H1 (cell line): Measurements from ENCODE around the gene WDFY3. TPM values are rescaled to one million over a fixed set of nuclear protein-coding genes. Genes with fewer than 3 reads are reported as not detected.

Source experiments
- CHD2 ChIP-seq: IDR thresholded peaks from 2 replicates; pipeline ENCODE4 v1.6.1; 2012; ENCODE audit warnings: low read length, improper control_type of control experiment
- CHD7 ChIP-seq: fragments of 300-600 bp; sonication (generic); IDR thresholded peaks from 2 replicates; pipeline ENCODE4 v1.7.1; 2012; ENCODE audit warnings: low read length, moderate library complexity, mild to moderate bottlenecking, inconsistent platforms; ENCODE audit not compliant: insufficient replicate concordance
- E2F6 ChIP-seq: IDR thresholded peaks from 2 replicates; pipeline ENCODE4 v1.6.1; 2012; ENCODE audit warnings: inconsistent platforms
- EGR1 ChIP-seq: IDR thresholded peaks from 2 replicates; pipeline ENCODE4 v1.6.1; 2011; ENCODE audit warnings: low read depth, low read length, borderline replicate concordance
- EZH2 ChIP-seq: fragments of 200-600 bp; sonication (generic); IDR thresholded peaks from 2 replicates; pipeline ENCODE4 v1.7.1; 2012; ENCODE audit warnings: low read depth, mild to moderate bottlenecking, moderate library complexity, low read length, inconsistent platforms; ENCODE audit not compliant: severe bottlenecking
- HDAC2 ChIP-seq, 2 experiments: fragments of 300-600 bp in 1 of 2; sonication (generic) in 1 of 2; IDR thresholded peaks; 2 replicates each; pipeline ENCODE4 v1.6.1; 2011 to 2012; ENCODE audit warnings: low read depth in 2 of 2, low read length in 2 of 2, mild to moderate bottlenecking in 2 of 2, moderate library complexity in 2 of 2, borderline replicate concordance in 1 of 2, inconsistent platforms in 1 of 2
- PHF8 ChIP-seq: fragments of 200-600 bp; sonication (generic); conservative IDR thresholded peaks from 2 replicates; pipeline ENCODE4 v1.7.1; 2012; ENCODE audit warnings: low read depth, mild to moderate bottlenecking, inconsistent platforms, low read length, moderate library complexity
- polyA plus RNA-seq, 7 experiments: library from polyadenylated mRNA; depleted of rRNA in 3 of 7; stranded (reverse) in 5 of 7; unstranded in 2 of 7; fragments of >200 nt in 5 of 7; fragments of 200-250 nt in 2 of 7; gene quantifications; 1 replicate in 5 of 7; 2 replicates in 1 of 7; 4 replicates in 1 of 7; pipeline versions ENCODE4 v1.2.1 to v1.2.3, GENCODE V29; 2011 to 2013; ENCODE audit warnings: missing spikeins in 2 of 7, mixed read lengths in 2 of 7
- total RNA-seq: library from RNA; stranded (reverse); fragmentation: NEBNext Ultra II Directional; extraction: Animal tissue kit (Norgen Biotek cat#: 25700); gene quantifications from 2 replicates; pipeline ENCODE4 v1.2.1, GENCODE V29; 2021

The WDFY3 gene
- total and polyA plus RNA-seq, 2 of the 8 experiments (the other 6 are each of a cell fraction or from before 2014, with no cell fraction given): 25.6 to 62.4 TPM

- TF ChIP-seq E2F6 (no peak), EZH2 (no peak), HDAC2 (IDR thresholded peaks at IDR 0.05; ENCODE audit: borderline replicate concordance in 1 of 2, low read depth in 2 of 2, low read length in 2 of 2) (no peak), CHD2 (no peak), PHF8 (no peak), EGR1 (no peak), CHD7 (no peak)
Observed at GRCh38 chr4:84737656-84738055, 228.8 kb downstream of the WDFY3 start (continued).
